Endometrial microvascular endothelial cells (primary cell): ENCODE measurements around the gene ATP1A2. TPM values are rescaled to one million over a fixed set of nuclear protein-coding genes. Genes with fewer than 3 reads are reported as not detected.

Experiments
- in situ Hi-C: cut with HindIII; loops from 2 replicates; pipeline ENCODE4 v1.10.0; 2017; ENCODE audit warnings: low sequenced_read_pairs, low pct_unique_long_range_greater_than_20kb; ENCODE audit errors: inconsistent ontology term
- total RNA-seq: library from RNA; depleted of rRNA; stranded (reverse); fragments of >200 nt; gene quantifications from one replicate; pipeline ENCODE4 v1.2.3, GENCODE V29; 2015; ENCODE audit errors: inconsistent ontology term

The ATP1A2 gene
- not detected for total RNA-seq

- in situ Hi-C loops, result no loop called here
Observed at GRCh38 chr1:160115545-160116282, at the start of gene ATP1A2. Gene ATP1A2 (plus strand): TSS chr1:160115759. CDS start chr1:160115862, 103 bp downstream.

- in situ Hi-C loops, result no loop called here
Observed at GRCh38 chr1:160066829-160067745, 48.5 kb upstream of the ATP1A2 start.

- in situ Hi-C loops, result no loop called here
Observed at GRCh38 chr1:160068225-160068624, 47.3 kb upstream of the ATP1A2 start.

GRCh38 chr1:160069460-160070231 lies 45.9 kb upstream of the ATP1A2 start, which contains the start of gene KCNJ10:
Gene KCNJ10 (minus strand): TSS chr1:160070160. CDS start chr1:160042532, 27,628 bp downstream.
- in situ Hi-C loops, result no loop called here

DNA sequence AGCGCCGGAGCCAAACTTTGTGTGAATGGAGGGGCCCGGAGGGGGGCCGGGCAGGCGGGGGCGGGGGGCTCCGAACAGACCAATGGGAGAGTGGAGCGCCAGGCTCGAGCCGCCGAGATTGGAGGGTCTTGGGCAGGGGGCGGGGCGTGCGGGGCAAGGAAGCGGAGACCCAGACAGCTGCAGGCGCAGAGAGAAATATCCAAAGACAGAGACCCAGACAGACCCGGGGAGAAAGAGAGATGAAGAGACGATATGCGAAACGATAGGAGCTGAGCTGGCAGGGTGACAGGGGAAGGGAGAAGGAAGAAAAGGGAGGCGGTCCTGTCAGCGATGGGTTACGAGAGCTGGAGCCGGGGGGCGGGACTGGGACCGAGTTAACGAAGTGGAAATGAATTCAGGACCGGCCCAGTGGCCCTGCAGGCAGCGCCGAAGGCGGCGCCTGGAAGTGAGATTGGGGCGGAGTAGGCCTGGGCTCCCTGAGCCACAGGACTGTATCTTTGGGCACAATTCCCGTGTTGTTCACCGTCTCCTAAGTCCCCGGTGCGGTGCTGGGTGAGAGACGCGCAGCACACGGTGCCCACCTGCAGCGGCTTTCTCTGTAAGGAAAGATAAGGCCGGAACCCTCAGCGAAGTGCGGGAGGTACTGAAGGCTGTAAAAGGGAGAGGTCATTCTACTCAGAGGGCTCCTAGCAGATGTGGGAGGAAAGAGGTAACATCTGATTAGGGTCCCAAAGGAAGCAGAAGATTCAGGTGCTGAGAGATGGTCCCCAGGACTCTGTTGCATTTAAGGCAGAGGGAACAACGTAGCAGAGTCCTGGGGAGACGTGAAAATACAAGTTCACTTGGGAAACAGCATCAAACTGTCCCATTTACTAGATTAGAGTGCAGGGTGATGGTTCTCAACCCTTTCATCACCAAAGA lies 45.1 kb upstream of the ATP1A2 start:
- in situ Hi-C loops, result no loop called here

- in situ Hi-C loops, result no loop called here
Observed at GRCh38 chr1:160071289-160071688, 44.3 kb upstream of the ATP1A2 start.

GRCh38 chr1:160074865-160075264 lies 40.7 kb upstream of the ATP1A2 start:
- in situ Hi-C loops, result no loop called here

- in situ Hi-C loops, result no loop called here
Observed at GRCh38 chr1:160075836-160076235, 39.7 kb upstream of the ATP1A2 start.

- in situ Hi-C loops, result no loop called here
Observed at GRCh38 chr1:160076295-160076694, 39.3 kb upstream of the ATP1A2 start.

- in situ Hi-C loops, result no loop called here
Observed at GRCh38 chr1:160077486-160077885, 38.1 kb upstream of the ATP1A2 start.

- in situ Hi-C loops, result no loop called here
Observed at GRCh38 chr1:160078512-160079195, 36.9 kb upstream of the ATP1A2 start.

DNA sequence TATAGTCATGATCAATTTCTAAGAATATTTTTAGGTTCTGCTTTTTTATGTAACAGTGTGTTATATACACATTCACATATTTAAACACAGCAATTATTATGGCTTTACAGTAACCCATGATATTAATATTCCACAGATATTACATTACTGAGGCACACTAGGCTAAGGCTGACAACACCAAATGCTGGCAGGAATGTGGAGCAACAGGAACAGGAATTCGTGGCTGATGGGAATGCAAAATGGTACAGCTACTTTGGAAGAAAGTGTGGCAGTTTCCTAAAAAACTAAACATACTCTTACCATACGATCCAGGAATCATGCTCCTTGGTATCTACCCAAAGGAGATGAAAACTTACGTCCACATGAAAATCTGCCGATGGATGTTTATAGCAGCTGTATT lies 36.1 kb upstream of the ATP1A2 start:
- in situ Hi-C loops, result no loop called here

- in situ Hi-C loops, result no loop called here
Observed at GRCh38 chr1:160080381-160081100, 35.0 kb upstream of the ATP1A2 start.

GRCh38 chr1:160081261-160081936 lies 34.2 kb upstream of the ATP1A2 start, which contains the start of gene KCNJ9:
Gene KCNJ9 (plus strand): TSS chr1:160081538. CDS start chr1:160084031, 2,493 bp downstream.
- in situ Hi-C loops, result no loop called here

- in situ Hi-C loops, result no loop called here
Observed at GRCh38 chr1:160082487-160082886, 33.1 kb upstream of the ATP1A2 start.

DNA sequence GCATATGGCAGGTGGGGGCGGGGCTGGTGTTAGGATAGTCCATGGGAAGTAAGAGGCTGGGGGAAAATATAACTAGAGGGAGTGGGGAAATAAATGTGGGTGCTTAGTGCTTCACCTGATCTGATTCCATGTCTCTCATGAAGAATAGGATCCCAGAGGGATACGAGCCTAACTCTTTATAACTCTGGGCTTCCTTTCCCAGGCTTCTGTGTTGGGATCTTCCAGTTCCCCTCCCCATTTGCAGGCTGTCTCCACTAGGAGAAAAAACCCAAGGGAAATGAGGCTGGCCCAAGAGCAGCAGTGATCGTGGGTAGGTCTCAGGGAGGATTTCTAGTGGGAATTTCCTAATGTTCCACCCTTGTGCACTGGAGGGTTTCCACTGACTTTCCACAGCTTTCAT lies 32.6 kb upstream of the ATP1A2 start:
- in situ Hi-C loops, result no loop called here
